Stimulated activated CD8-positive, alpha-beta memory T cell treated with anti-CD3 and anti-CD28 coated beads, Interleukin-7, amount 100 ng/mL, for 1 hour (primary cell): Measurements from ENCODE around the gene IL27RA.
"Not testable (repeated sequence)": the region's sequence is repeated elsewhere in the genome, so short reads cannot be mapped to it uniquely, and the experiment has no call there.

ENCODE experiments used
- DNase-seq, 2 donors: peaks; one replicate each; pipeline ENCODE4 v3.0.0-alpha.2; 2020; ENCODE audit warnings: low read depth in 2 of 2

The IL27RA gene

DNA sequence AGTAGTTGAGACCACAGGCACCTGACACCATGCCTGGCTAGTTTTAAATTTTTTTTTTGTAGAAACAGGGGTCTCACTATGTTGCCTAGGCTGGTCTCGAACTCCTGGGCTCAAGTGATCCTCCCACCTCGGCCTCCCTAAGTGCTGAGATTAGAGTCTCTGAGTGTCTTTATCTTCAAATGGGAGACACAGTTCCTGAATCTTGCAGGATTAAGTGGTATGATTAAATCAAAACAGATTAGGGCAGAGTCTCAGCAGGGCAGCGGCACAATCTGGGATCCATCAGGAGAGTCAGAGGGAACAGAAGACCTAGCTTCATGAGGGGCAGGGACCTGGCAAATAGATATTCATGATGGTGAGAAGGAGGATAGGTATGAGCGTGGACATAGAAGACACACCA, 2.7 kb upstream of the IL27RA start:
- no peak for DNase-seq

DNA sequence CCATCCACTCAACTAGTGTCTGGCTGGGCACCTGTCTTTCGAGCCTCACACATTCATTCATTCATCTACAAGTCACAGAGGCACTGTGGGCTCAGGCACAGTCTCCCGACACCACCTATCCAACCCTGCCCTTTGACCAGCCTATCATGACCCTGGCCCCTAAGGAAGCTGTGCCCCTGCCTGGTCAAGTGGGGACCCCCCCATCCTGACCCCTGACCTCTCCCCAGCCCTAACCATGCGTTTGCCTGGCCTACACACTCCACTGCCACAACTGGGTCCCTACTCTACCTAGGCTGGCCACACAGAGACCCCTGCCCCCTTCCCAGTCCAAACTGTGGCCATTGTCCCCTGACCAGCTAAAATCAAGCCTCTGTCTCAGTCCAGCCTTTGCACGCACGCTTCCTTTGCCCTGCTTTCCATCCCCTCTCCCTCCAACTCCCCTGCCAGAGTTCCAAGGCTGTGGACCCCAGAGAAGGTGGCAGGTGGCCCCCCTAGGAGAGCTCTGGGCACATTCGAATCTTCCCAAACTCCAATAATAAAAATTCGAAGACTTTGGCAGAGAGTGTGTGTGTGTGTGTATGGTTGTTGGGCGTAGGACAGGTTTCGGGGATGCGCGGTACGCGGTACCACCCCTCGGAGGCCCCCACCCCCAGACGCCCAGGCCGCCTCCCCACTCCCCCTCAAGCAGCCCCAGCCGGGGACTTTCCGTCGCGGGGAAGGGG, 404 bp upstream of the IL27RA start:
- DNase-seq = peak in 1 of 2 donors; percentile 55

DNA sequence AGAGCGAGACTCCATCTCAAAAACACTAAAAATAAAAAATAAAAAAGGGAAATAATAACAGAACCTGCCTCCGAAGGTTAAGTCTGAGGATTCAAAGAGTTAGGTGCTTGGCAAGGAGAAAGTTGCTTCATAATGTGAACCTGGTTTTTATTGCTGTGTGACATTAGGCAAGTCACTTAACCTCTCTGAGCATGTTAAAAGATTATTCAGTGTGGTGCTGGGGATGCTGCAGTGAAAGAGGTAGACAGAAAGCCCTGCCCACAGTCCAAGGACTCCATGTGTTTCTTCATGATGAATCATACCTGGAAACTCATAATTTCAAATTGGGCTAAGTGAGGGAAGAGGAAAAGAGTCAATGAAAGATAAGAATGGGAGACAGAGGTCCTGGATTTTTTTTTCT, 2.4 kb downstream of the IL27RA start:
- no peak for DNase-seq

DNA sequence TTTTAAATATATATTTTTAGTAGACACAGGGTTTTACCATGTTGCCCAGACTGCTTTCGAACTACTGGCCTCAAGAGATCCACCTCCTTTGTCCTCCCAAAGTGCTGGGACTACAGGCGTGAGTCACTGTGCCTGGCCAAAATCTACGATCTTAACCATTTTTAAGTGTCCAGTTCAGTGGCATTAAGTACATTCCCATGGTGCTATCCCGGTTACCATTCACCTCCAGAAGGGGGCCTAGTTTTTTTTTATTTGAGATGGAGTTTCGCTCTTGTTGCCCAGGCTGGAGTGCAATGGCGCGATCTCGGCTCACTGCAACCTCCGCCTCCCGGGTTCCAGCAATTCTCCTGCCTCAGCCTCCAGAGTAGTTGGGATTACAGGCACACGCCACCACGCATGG, 3.6 kb downstream of the IL27RA start:
- DNase-seq = not testable (repeated sequence)

DNA sequence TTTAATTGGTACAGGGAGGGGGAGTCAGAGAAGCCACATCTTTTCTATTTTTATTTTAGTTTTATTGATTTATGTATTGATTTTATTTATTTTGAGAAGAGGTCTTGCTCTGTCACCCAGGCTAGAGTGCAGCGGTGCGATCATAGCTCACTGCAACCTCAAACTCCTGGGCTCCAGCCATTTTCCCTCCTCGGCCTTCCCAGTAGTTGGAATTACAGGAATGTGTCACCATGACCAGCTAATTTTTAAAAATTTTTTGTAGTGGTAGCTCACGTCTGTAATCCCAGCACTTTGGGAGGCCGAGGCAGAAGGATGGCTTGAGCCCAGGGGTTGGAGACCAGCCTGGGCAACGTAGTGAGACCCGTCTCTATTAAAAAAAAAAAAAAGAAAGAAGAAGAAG, 4.1 kb downstream of the IL27RA start:
- no peak for DNase-seq

DNA sequence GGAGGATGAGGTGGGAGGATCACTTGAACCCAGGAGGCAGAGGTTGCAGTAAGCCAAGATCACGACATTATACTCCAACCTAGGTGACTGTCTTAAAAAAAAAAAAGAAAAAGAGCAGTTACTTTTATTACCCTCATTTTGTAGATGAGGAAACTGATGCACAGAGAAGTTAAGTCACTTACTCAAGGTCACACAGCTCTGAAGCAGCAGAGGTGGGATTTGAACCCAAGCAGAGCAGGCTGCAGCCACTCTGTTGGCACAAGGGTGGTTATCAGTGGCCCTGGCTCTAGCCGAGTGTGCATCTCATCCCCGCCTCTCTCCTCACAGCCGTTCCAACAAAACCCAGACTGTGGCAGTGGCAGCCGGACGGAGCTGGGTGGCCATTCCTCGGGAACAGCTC, 7.6 kb downstream of the IL27RA start:
- no peak for DNase-seq

DNA sequence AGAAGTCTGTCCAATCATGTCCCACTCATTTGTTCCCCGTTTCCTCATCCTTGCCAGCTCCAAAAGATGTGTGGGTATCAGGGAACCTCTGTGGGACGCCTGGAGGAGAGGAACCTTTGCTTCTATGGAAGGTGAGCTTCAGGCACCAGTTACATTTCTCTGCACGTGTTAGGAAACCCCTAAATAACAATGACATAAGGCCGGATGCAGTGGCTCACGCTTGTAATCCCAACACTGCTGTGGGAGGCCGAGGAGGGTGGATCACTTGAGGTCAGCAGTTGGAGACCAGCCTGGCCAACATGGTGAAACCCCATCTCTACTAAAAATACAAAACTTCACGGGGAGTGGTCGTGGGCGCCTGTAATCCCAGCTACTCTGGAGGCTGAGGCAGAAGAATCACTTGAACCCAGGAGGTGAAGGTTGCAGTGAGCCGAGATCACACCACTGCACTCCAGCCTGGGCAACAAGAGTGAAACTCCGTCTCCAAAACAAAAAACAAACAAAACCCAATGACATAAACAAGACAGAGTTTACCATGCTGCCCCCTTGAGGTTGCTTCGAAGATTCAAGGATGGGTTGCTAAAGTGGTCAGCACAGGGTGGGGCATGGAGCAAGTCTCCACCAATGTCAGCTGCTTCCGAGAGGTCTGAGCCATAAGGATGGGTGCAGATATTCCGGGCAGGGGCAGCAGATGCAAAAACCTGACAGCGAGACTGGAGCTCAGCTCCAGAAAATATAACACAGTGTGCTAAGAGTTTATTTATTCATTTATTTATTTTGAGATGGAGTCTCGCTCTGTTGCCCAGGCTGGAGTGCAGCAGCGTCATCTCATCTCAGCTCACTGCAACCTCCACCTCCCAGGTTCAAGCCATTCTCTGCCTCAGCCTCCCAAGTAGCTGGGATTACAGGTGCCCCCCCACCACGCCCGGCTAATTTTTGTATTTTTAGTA, 11.4 kb downstream of the IL27RA start:
- not testable (repeated sequence) for DNase-seq

DNA sequence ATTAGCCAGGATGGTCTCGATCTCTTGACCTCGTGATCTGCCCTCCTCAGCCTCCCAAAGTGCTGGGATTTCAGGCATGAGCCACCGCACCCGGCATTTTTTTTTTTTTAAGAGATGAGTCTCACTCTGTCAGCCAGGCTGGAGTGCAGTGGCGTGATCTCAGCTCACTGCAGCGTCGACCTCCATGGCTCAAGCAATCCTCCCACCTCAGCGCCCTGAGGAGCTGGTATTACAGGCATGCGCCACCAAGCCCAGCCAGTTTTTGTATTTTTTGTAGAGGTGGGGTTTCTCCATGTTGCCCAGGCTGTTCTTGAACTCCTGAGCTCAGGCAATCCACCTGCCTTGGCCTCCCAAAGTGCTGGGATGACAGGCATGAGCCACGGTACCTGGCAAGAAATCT, 16.3 kb downstream of the IL27RA start:
- DNase-seq = not testable (repeated sequence)

DNA sequence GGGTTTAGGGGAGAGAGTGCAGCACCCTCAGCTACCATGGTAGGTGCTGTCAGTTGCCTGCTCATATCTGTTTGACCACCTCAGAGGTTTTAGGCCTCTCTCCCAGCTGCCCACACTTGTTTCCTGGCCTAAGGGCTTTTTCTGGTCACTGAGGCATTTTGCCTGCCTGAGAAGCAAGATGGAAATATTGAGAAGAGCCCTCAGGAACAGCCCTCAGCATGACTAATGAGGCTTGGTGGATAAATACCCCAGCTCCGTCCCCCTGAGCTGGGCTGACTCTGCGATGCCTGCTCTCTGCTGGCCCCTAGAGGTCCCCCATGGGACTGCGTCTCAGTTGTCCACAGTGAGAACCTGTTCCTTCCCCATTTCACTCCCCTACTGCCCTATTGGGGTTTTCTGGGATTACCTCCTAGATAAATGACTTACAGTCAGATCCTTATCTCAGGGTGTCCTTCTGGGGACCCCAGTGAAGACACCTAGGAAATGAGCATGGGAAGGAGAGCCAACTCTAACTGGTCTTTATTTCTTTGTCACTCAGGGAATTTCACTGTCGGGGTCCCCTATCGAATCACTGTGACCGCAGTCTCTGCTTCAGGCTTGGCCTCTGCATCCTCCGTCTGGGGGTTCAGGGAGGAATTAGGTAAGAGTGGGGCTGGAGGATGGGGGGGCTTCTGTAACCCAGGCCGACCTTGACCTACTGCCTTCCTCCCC, 17.0 kb downstream of the IL27RA start:
- peak; percentile 51 to 67 for DNase-seq

DNA sequence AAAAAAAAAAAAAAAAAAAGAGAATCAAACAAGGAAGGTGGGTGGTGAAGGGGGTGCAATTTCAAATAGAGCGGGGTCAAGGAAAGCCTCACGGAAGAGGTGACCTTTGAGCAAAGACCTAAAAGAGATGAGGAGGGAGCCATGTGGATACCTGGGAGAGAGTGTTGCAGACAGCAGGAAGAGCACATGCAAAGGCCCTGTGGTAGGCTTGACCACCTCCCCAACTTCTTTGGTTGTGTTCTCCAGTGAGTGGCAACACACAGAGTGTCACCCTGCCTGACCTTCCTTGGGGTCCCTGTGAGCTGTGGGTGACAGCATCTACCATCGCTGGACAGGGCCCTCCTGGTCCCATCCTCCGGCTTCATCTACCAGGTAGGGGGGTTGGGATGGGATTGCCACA, 18.9 kb downstream of the IL27RA start:
- DNase-seq = no peak

DNA sequence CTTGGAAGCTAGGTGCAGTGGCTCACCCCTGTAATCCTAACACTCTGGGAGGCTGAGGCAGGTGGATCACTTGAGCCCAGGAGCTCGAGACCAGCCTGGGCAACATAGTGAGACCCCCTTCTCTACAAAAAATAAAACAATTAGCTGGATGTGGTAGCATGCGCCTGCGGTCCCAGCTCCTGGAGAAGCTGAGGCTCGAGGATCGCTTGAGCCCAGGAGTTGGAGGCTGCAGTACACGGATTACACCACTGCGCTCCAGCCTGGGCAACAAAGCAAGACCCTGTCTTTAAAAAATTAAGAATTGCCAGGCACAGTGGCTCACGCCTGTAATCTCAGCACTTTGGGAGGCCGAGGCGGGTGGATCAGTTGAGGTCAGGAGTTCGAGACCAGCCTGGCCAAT, 19.4 kb downstream of the IL27RA start:
- DNase-seq = not testable (repeated sequence)

DNA sequence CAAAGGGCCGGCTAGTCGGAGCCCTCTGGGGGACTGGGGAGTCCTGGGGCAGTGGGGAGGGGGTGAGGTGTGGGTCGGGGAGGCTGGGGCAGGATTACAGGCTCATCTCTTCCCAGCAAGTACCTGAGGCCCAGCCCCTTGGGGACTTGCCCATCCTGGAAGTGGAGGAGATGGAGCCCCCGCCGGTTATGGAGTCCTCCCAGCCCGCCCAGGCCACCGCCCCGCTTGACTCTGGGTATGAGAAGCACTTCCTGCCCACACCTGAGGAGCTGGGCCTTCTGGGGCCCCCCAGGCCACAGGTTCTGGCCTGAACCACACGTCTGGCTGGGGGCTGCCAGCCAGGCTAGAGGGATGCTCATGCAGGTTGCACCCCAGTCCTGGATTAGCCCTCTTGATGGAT, 20.4 kb downstream of the IL27RA start:
- no peak for DNase-seq

DNA sequence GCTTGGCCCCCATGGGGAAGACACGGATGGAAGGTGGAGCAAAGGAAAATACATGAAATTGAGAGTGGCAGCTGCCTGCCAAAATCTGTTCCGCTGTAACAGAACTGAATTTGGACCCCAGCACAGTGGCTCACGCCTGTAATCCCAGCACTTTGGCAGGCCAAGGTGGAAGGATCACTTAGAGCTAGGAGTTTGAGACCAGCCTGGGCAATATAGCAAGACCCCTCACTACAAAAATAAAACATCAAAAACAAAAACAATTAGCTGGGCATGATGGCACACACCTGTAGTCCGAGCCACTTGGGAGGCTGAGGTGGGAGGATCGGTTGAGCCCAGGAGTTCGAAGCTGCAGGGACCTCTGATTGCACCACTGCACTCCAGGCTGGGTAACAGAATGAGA, 20.9 kb downstream of the IL27RA start:
- DNase-seq = no peak

DNA sequence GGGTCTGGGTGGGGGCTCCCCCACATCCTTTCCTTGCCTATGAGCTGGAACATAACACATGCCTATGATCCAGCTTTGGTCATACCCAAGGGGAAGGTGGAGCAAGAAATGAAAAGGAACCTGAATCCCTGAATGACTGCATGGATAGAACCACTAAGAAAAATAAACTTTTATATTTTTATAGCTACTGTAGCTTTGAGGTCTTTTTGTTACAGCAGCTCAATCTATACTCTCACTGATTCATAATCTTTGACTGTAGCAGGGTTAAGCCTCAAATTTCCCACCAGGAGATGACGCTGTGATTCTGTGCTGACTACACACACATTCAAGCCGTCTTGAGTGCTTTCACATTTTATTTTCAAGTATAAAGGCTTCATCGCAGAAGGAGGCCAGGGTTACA, 21.5 kb downstream of the IL27RA start:
- no peak for DNase-seq

DNA sequence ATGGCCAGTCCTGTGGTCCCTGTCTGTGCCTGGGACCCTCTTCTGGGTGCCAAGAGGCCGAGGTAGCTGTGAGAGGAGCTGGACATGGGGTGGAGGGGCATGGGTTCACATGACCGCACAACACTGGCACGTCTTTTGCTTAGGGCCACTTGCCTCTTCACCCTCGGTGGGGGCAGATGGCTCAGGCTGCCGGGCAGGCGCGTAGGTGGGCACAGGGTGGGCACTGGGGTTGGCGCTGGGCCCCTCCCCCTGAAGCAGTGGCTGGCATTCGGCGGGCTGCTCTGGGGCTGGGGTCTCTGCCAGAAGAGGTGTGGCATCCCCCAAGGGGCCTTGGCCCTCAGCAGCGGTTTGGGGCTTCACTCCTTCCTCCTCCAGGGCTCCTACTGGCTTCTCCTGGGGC, 21.9 kb downstream of the IL27RA start:
- no peak for DNase-seq

DNA sequence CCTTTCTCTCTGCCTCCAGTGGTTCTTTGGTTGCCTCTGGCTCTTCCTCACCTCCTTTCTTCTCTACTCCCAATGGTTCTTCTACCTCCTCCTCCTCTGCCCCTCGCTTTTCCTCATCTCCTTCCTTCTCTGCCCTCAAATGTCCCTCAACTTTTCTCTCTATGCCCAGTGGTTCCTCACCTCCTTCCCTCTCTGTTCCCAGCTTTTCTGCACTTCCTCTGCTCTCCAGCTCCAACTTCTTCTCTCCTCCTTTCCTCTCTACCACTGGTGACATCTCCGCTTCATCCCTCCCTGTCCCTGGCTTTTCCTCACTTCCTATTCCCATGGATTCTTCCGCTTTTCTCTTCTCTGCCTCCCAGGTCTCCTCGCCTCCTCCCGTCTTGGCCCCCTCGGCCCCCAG, 22.5 kb downstream of the IL27RA start:
- DNase-seq = no peak

DNA sequence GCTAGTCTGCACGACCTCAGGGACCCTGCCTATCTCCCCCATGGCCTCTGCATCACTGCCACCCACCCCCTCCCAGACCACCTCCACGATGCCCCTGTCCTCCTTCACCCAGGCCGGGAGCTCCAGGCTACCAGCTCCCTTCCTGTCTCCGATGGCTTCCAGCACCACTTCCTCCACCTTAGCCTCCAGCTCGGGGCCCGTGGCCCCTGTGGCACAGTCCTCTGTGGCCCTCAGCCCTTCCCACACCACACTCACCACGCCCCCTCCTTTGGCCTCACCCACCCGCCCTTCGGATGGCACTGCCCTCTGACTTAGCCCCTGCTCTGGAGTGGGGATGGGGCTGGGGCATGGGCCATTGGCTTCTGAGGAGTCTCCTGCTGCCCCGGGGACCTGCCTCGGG, 23.2 kb downstream of the IL27RA start:
- no peak for DNase-seq

DNA sequence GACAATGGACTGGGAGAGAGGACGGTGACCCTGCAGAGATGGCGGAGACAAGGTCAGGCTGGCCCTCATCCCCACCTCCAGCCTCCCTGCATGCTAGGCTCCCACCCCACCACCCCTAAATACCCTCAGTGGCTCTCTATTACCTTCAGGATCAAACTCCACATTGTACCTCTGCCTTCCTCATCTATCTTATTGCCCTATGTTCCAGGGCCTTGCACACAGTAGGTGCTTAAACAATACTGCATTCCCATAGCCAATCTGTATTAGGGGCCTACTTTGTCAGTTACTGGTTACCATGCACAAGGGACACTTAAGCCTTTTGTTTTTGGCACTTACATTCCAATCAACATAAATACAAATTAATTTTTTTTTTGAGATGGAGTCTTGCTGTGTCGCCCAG, 23.8 kb downstream of the IL27RA start:
- DNase-seq = no peak

DNA sequence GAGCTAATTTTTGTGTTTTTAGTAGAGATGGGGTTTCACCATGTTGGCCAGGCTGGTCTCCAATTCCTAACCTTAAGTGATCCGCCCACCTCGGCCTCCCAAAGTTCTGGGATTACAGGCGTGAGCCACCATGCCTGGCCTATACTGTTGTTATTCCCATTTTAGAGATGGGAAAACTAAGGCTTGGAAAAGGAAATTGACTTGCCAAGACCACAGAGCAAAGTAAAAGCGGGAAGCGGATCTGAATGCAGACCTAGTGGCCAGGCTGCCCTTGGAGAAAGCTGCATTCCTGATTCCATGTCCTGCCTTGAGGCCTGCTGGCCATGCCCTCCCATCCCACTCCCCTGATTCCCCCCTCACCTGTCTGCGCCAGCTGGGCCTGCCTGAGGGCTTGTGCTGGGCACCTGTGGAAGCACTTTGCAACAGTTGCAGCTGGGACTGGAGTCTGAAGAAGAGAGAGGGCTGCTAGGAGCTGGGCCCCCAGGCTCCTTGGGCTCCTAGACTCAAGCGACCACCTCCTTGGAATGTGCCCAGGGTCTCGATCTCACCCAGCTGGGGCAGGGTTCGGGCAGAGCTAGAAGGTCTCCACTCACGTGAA, 24.6 kb downstream of the IL27RA start:
- DNase-seq = no peak

DNA sequence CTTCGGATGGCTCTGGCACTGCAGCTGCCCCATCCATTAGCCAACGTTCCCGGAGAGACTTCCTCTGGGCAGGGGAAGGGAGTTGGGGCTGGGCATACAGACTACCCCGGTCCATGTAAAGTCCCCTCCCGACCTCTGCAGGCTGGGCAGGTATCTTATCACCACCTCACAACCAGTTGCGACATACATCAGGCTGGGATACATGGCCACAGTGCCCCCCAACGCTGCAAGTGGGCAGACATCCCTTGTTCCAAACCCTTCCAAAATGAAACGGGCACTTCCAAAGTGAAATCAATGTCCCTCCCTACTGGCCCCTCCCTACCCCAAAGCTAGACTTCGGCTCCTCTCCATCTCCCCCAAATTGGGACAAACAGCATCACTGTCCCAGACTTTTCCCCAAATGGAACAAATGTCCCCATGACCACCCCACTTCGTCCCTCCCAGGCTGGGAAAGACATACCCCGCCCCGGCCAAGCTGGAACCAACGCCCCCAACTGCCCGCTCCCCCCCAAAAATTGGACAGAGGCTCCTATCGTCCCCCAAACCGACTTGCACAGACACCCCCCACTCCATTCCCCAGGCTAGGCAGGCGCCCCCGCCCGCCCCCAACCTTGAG, 25.3 kb downstream of the IL27RA start:
- DNase-seq = no peak
